C4-2B (cell line): Measurements from ENCODE around the gene GLRX.

Experiments
- H3K27ac ChIP-seq: fragments of 450-650 bp; 2 replicates; pipeline ENCODE4 v1.5.1; 2017
- ZFX ChIP-seq: fragments of 450-650 bp; IDR thresholded peaks from 2 replicates; pipeline ENCODE4 v1.6.1; 2017
- TF ChIP-seq, protein P1 (sequence below): fragments of 450-650 bp; conservative IDR thresholded peaks from 2 replicates; pipeline ENCODE4 v1.5.1; 2017; ENCODE audit warnings: mild to moderate bottlenecking

GLRX gene

DNA sequence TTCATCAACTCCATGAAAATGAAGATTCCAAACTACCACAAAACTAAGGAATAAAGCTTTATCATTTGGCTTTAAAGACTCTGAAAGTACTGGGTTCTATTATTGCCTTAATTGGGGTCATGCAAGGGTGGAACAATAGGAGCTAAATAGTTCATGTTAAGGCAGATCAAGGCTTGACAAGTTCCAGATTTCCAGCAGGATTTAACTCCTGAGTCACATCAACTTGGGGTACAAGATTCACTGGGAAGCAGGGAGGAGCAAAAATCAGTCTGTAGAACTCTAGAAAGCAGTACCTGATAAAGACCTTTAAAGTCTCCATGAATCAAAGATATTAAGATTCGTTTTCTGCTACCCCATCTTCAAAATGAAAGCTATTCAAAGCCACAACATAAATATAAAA, 41.9 kb upstream of the GLRX start:
- H3K27ac ChIP-seq = no peak overlapping the region
- no peak for TF ChIP-seq ZFX
- TF ChIP-seq, protein P1, sequence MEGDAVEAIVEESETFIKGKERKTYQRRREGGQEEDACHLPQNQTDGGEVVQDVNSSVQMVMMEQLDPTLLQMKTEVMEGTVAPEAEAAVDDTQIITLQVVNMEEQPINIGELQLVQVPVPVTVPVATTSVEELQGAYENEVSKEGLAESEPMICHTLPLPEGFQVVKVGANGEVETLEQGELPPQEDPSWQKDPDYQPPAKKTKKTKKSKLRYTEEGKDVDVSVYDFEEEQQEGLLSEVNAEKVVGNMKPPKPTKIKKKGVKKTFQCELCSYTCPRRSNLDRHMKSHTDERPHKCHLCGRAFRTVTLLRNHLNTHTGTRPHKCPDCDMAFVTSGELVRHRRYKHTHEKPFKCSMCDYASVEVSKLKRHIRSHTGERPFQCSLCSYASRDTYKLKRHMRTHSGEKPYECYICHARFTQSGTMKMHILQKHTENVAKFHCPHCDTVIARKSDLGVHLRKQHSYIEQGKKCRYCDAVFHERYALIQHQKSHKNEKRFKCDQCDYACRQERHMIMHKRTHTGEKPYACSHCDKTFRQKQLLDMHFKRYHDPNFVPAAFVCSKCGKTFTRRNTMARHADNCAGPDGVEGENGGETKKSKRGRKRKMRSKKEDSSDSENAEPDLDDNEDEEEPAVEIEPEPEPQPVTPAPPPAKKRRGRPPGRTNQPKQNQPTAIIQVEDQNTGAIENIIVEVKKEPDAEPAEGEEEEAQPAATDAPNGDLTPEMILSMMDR = no peak

DNA sequence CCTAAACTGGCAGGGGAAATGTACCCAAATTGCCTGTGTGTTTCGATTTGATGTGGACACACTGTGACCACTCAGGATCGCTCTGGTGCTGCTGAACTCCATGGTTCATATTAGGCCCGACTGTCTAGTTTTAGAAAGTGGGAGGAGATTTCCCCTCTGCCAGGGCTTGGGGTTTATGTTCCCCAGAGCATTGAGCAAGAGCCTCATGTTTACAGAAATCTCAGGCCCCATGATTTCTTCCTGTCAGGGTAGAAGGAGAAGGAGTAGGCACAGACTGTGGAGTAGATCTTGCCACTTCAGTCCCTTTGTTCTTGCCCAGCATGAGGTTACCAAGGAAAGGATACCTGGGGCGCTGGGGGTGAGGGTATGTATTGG, 40.8 kb upstream of the GLRX start:
- TF ChIP-seq, protein P1 = no peak
- TF ChIP-seq ZFX = no peak
- H3K27ac ChIP-seq = no peak overlapping the region; the same call in 1 of the 2 replicates

- H3K27ac ChIP-seq = no peak overlapping the region; the same call in 1 of the 2 replicates
- no peak for TF ChIP-seq ZFX
- TF ChIP-seq, protein P1 = no peak
These were observed 40.3 kb upstream of the GLRX start for GRCh38 chr5:95862671-95863382.

GRCh38 chr5:95861864-95862561, 39.5 kb upstream of the GLRX start:
- TF ChIP-seq, protein P1 = no peak
- no peak for TF ChIP-seq ZFX
- H3K27ac ChIP-seq = no peak overlapping the region

- H3K27ac ChIP-seq = no peak overlapping the region
These were observed 38.8 kb upstream of the GLRX start for GRCh38 chr5:95861221-95861863.

DNA sequence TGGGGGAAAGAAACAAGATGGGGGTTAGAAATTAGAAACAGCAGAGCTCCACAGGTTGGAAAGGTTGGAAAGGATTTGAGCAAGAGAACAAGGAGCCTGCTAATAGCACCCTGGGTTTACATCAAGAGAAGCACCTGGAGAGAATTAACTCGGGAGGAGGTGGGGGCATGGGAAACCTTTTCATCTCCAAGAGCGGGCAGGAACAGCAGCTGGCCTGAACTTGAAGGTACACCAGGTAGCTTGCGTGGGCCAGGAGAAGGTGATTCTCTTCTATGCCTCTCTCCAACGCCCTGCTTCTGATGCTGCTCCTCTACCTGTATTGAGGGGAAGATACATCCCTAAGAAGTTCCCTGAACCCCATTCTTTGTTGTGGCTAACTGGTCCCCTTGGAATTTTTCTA, 37.1 kb upstream of the GLRX start:
- TF ChIP-seq, protein P1 = no peak
- TF ChIP-seq ZFX = no peak
- no peak overlapping the region for H3K27ac ChIP-seq

More at GRCh38 chr5:95861221-95861863, 38.8 kb upstream of the GLRX start:
- TF ChIP-seq ZFX = no peak
- TF ChIP-seq, protein P1 = no peak
